SU-DHL-6 (cell line): ENCODE results near the gene BCAS3.

Experiments
- H2AFZ ChIP-seq: fragments of 200-600 bp; sonication (generic); 2 replicates; pipeline ENCODE4 v1.6.1; 2014; ENCODE audit warnings: low read depth, mild to moderate bottlenecking, moderate library complexity, mixed read lengths, antibody characterized with exemption, low read length; ENCODE audit not compliant: severe bottlenecking
- H3F3A ChIP-seq: fragments of 200-600 bp; shearing (Covaris generic); 2 replicates; pipeline ENCODE4 v1.6.0; 2016; ENCODE audit warnings: antibody characterized with exemption, mild to moderate bottlenecking; ENCODE audit not compliant: insufficient read depth
- H3K27ac ChIP-seq: fragments of 200-600 bp; sonication (generic); 2 replicates; pipeline ENCODE4 v1.5.1; 2016; ENCODE audit warnings: low read depth, mild to moderate bottlenecking, low read length, moderate library complexity, mixed read lengths
- H3K27me3 ChIP-seq: fragments of 200-600 bp; sonication (generic), shearing (Covaris generic); 2 replicates; pipeline ENCODE4 v1.6.0; 2014; ENCODE audit warnings: mild to moderate bottlenecking, low read length
- H3K36me3 ChIP-seq: fragments of 200-600 bp; sonication (generic); 2 replicates; pipeline ENCODE4 v1.6.1; 2014; ENCODE audit warnings: mild to moderate bottlenecking, low read length, mixed read lengths
- H3K4me2 ChIP-seq: fragments of 300-600, 200-600 bp; shearing (Covaris generic), sonication (generic); 2 replicates; pipeline ENCODE4 v1.6.0; 2014; ENCODE audit warnings: low read length, low read depth, mild to moderate bottlenecking; ENCODE audit not compliant: poor library complexity, severe bottlenecking
- H3K4me3 ChIP-seq: fragments of 200-600 bp; sonication (generic); 2 replicates; pipeline ENCODE4 v1.5.1; 2014; ENCODE audit warnings: antibody characterized with exemption, low read length, mild to moderate bottlenecking, mixed read lengths; ENCODE audit not compliant: insufficient read depth, poor library complexity, severe bottlenecking
- H3K79me2 ChIP-seq: fragments of 200-600 bp; sonication (generic); 2 replicates; pipeline ENCODE4 v1.6.1; 2014; ENCODE audit warnings: mild to moderate bottlenecking, low read length, moderate library complexity; ENCODE audit not compliant: insufficient read depth
- H3K9ac ChIP-seq: fragments of 200-600 bp; sonication (generic); 2 replicates; pipeline ENCODE4 v1.7.0; 2014; ENCODE audit warnings: mild to moderate bottlenecking, low read length
- H3K9me2 ChIP-seq: fragments of 200-600 bp; sonication (generic); replicated peaks from 2 replicates; pipeline ENCODE4 v1.6.1; 2014; ENCODE audit warnings: low read length; ENCODE audit not compliant: insufficient read depth
- H3K9me3 ChIP-seq: fragments of 200-600 bp; sonication (generic); 2 replicates; pipeline ENCODE4 v1.6.1; 2014; ENCODE audit warnings: low read length, mixed read lengths; ENCODE audit not compliant: insufficient read depth
- H4K20me1 ChIP-seq: fragments of 200-600 bp; sonication (generic); 2 replicates; pipeline ENCODE4 v1.6.1; 2014; ENCODE audit warnings: low read depth, mild to moderate bottlenecking, antibody characterized with exemption, low read length, moderate library complexity, mixed read lengths
- EZH2phosphoT487 ChIP-seq: fragments of 200-600 bp; sonication (generic), shearing (Covaris generic); conservative IDR thresholded peaks from 2 replicates; pipeline ENCODE4 v1.6.1; 2018; ENCODE audit warnings: mild to moderate bottlenecking, antibody characterized with exemption, low read length, moderate library complexity, mixed read lengths
- TF ChIP-seq, protein P1 (sequence below): fragments of 200-600 bp; sonication (generic); IDR thresholded peaks from one replicate; pipeline ENCODE4 v1.5.1; 2017; ENCODE audit warnings: antibody characterized with exemption, mild to moderate bottlenecking, low read length, moderate library complexity; ENCODE audit not compliant: insufficient read depth, poor library complexity, severe bottlenecking

Gene BCAS3

DNA sequence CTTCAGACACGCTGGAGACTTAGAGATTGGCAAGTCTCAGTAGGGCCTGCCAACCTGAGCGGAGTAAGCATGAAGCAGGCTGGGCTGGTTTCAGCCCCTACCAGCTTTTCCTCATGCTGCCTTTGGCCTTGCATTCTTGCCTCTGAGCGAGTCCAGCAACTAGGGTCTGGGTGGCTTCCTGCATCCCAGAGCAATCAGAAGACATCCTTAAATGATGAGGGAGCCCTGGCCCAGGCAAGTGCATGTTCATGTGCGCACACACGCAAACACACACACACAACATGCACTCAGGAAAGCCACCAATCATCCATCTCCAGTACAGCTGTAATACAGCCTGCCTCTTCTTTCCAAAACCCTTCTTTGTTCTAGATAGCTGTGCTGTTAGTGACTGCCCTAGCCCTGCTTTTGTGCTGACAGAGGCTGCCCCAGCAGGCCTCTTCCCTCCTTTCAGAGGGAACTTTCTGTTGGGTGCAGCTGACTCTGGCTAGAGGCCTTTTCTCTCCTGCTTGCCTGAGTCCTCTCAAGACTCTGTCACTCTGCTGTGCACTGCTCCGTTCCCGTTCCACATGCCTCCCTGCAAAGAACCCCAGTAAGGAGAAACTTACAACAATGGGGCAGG lies 691.3 kb downstream of the BCAS3 start:
- Histone ChIP-seq H3K4me2 (no peak overlapping the region), H4K20me1 (no peaks in the 10 kb centered on the region), H3K4me3 (no peak overlapping the region), H3K79me2 (no peaks in the 10 kb centered on the region), H2AFZ (no peak overlapping the region), H3F3A (no peaks in the 10 kb centered on the region), H3K9me3 (no peaks in the 10 kb centered on the region), H3K27me3 (no peaks in the 10 kb centered on the region), H3K9ac (no peak overlapping the region), H3K9me2 (no peaks in the 10 kb centered on the region), H3K36me3 (no peaks in the 10 kb centered on the region), H3K27ac (no peak overlapping the region)
- TF ChIP-seq, protein P1, sequence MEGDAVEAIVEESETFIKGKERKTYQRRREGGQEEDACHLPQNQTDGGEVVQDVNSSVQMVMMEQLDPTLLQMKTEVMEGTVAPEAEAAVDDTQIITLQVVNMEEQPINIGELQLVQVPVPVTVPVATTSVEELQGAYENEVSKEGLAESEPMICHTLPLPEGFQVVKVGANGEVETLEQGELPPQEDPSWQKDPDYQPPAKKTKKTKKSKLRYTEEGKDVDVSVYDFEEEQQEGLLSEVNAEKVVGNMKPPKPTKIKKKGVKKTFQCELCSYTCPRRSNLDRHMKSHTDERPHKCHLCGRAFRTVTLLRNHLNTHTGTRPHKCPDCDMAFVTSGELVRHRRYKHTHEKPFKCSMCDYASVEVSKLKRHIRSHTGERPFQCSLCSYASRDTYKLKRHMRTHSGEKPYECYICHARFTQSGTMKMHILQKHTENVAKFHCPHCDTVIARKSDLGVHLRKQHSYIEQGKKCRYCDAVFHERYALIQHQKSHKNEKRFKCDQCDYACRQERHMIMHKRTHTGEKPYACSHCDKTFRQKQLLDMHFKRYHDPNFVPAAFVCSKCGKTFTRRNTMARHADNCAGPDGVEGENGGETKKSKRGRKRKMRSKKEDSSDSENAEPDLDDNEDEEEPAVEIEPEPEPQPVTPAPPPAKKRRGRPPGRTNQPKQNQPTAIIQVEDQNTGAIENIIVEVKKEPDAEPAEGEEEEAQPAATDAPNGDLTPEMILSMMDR = no peak
- no peak for TF ChIP-seq EZH2phosphoT487

DNA sequence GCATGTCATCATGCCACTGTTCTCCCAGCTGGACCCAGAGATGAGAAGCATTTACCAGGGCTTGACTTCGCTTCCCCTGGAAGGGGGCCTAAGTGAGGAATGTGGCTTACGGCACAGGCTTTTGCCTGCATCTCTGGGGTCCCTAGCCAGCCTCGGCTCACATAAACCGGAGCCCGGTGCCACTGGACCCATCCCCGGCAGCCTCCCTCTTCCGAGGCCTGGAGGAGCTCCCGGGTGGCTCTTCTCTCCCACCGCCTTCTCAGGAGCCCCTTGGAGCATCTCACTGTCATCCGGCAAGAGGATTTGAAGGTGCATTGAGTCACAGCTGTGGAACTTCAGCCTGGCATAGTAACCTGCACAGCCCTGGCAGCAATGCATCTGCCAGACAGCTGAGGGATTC lies 692.1 kb downstream of the BCAS3 start:
- Histone ChIP-seq H3K27ac (no peak overlapping the region), H3K9ac (no peak overlapping the region), H3K36me3 (no peaks in the 10 kb centered on the region), H3K27me3 (no peaks in the 10 kb centered on the region), H3K9me2 (no peaks in the 10 kb centered on the region), H3K4me3 (no peak overlapping the region), H4K20me1 (no peaks in the 10 kb centered on the region), H3F3A (no peaks in the 10 kb centered on the region), H2AFZ (no peak overlapping the region), H3K9me3 (no peaks in the 10 kb centered on the region), H3K4me2 (no peak overlapping the region), H3K79me2 (no peaks in the 10 kb centered on the region)
- TF ChIP-seq, protein P1 = no peak
- no peak for TF ChIP-seq EZH2phosphoT487

DNA sequence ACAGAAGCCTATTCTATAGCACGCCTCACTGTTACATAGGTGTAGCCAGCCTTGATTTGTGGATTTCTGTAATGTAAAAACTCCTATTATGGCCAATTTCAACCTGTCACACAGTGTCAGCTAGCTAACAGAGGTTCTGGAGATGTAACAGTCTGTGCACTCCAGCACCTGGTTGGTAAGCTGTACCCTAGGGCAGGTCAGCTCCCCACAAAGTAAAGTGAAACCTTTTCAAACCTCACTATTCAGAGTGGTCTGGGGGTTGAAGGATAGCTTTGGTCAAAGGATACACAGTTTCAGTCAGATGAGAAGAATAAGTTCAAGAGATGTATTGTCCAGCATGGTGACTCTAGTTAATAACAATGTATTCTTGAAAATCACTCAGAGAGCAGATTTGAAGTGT lies 693.5 kb downstream of the BCAS3 start:
- Histone ChIP-seq H4K20me1 (no peaks in the 10 kb centered on the region), H3K27me3 (no peaks in the 10 kb centered on the region), H3K4me2 (no peak overlapping the region), H3K79me2 (no peaks in the 10 kb centered on the region), H3K9me2 (no peaks in the 10 kb centered on the region), H3K9me3 (no peaks in the 10 kb centered on the region), H3K27ac (no peak overlapping the region), H2AFZ (no peak overlapping the region), H3K36me3 (no peaks in the 10 kb centered on the region), H3F3A (no peaks in the 10 kb centered on the region), H3K4me3 (no peak overlapping the region), H3K9ac (no peak overlapping the region)
- TF ChIP-seq, protein P1 = no peak
- no peak for TF ChIP-seq EZH2phosphoT487
